ENCODE measurements around the gene STPG2. TPM values are rescaled to one million over a fixed set of nuclear protein-coding genes. Genes with fewer than 3 reads are reported as not detected.

The STPG2 gene
- total RNA-seq: 1 to 10 TPM in 1 of 2 donors, under 1 TPM in 1; 0.77 to 1.1 TPM

DNA sequence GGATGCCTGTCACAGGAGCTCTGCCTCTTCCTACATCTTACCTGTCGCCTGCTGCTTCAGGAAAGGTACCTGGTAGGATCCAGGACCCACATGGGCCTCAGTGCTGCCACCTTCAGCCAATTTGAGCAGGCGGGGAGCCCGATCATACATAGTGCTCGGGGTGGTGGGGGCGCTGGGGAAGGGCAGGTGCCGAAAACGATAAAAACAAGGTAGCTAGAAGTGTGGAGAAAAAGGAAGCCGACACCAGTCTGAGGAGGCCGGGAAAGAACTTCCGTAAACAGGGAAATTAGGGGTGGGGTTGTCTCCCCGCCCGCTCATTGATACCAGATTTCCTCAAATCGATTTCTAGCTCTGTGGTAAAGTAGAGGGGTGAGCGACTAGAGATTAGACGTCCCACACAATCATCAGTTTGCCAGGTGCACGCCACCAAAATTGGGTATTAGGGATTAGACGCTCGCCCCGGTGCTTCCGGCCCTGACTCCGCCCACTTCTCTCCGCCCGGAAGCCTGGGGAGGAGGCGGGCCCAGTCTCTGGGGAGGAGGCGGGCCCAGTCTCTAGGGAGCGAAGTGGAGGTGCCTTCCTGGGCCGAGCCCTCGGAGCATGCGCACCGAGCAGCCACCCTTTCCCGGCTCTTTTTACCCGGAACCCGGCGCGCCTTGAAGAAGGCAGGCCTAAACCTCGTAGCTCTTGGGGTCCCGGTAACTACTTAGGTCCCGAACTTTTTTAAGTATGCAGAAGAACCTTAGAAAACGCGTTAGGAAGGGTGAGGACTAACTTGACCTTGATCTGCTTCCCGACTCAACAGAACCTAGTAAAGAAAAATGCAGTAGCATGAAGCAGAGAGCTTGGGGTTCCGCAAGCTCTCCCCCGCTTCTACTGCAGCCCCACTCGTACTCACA is at the start of gene STPG2:
STPG2 (minus strand) TSS at position 476 of the 899 bp plus-strand sequence.
- intact Hi-C loops (cut with DNase I): loop anchor here (5.0 kb wide), 1 partner anchor 119 kb away; the partner anchor contains the start of gene RAP1GDS1
- Histone ChIP-seq H3K4me3 (peak within 1 kb of the TSS; percentile 46 to 60), H3K27ac (peak within 1 kb of the TSS; percentile 90 to 92), H3K9me3 (no peaks in the 10 kb centered on the region), H3K27me3 (replicated peaks; ENCODE audit: insufficient read depth) (no peaks in the 10 kb centered on the region), H3K36me3 (no peaks in the 10 kb centered on the region), H3K4me1 (replicated peaks) (no peaks in the 10 kb centered on the region)
- DNase-seq (ENCODE audit: low spot score): peak; percentile 88
- 5% methylated on average over 44 of the region's 44 CpGs for WGBS
- TF ChIP-seq POLR2AphosphoS5 (IDR thresholded peaks at IDR 0.05): peak; percentile 84
- peak; percentile 41 for TF ChIP-seq POLR2A (IDR thresholded peaks at IDR 0.05)
- peak in 3 of 4 experiments; percentile 37 to 50 (median 43) for TF ChIP-seq CTCF (IDR thresholded peaks at IDR 0.05)

DNA sequence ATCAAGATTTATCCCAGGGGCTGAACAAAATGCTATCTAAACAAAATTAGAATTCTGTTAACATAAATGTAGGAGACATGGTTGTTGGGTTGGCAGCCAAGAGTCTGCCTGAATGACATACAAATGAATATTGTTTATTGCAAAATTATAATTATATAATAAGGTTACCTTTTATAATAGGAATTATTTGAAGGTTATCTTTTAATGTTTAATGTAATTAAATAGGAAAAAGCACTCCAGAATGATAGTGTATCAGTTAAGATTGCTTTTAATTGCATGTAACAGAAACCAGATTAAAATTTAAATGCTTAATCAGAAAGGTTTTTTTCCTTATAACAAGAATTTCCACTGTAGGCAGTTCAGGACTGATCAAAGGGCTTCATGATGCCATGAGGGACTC is 42.0 kb upstream of the STPG2 start:
- Histone ChIP-seq H3K27me3 (replicated peaks; ENCODE audit: insufficient read depth) (no peaks in the 10 kb centered on the region), H3K36me3 (no peaks in the 10 kb centered on the region), H3K27ac (no peak overlapping the region), H3K4me3 (no peak overlapping the region), H3K9me3 (no peaks in the 10 kb centered on the region), H3K4me1 (replicated peaks) (no peaks in the 10 kb centered on the region)
- no peak for DNase-seq (ENCODE audit: low spot score)
- intact Hi-C loops (cut with DNase I): no loop called here
- TF ChIP-seq POLR2A (IDR thresholded peaks at IDR 0.05) (no peak), CTCF (IDR thresholded peaks at IDR 0.05) (no peak), POLR2AphosphoS5 (IDR thresholded peaks at IDR 0.05) (no peak)

DNA sequence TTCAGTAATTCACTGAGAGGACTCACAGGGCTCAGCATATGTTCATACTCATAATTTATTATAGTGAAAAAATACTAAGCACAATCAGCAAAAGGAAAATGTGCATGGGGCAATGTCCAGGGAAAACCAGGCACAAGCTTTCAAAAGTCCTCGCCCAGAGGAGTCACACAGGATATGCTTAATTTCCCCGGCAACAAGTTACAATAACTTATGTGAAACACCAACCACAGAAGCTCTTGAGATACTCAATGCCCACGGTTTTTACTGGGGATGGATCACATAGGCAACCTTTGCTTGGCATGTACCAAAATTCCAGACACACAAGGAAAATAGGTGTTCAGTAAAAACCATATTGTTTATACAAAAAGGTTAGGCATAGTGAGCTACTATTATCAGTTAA is 38.5 kb upstream of the STPG2 start:
- Histone ChIP-seq H3K36me3 (no peaks in the 10 kb centered on the region), H3K9me3 (no peaks in the 10 kb centered on the region), H3K27me3 (replicated peaks; ENCODE audit: insufficient read depth) (no peaks in the 10 kb centered on the region), H3K4me3 (no peak overlapping the region), H3K4me1 (replicated peaks) (no peaks in the 10 kb centered on the region), H3K27ac (no peak overlapping the region)
- no peak for DNase-seq (ENCODE audit: low spot score)
- WGBS: 72% methylated on average over 3 of the region's 3 CpGs
- intact Hi-C loops (cut with DNase I): no loop called here
- TF ChIP-seq POLR2AphosphoS5 (IDR thresholded peaks at IDR 0.05): no peak

- H3K36me3 ChIP-seq: no peaks in the 10 kb centered on the region
- no peaks in the 10 kb centered on the region for H3K9me3 ChIP-seq
- no peaks in the 10 kb centered on the region for H3K27me3 ChIP-seq (replicated peaks; ENCODE audit: insufficient read depth)
- H3K4me1 ChIP-seq (replicated peaks): no peaks in the 10 kb centered on the region
- DNase-seq (ENCODE audit: low spot score): no peak
- no peak overlapping the region for H3K27ac ChIP-seq
- H3K4me3 ChIP-seq: no peak overlapping the region
- intact Hi-C loops (cut with DNase I): no loop called here
- TF ChIP-seq CTCF (IDR thresholded peaks at IDR 0.05) (no peak), POLR2AphosphoS5 (IDR thresholded peaks at IDR 0.05) (no peak), POLR2A (IDR thresholded peaks at IDR 0.05) (no peak)
Observed at GRCh38 chr4:98179951-98180350, 36.7 kb upstream of the STPG2 start.

- Histone ChIP-seq H3K4me1 (replicated peaks) (no peaks in the 10 kb centered on the region), H3K36me3 (no peaks in the 10 kb centered on the region), H3K9me3 (no peaks in the 10 kb centered on the region), H3K4me3 (no peak overlapping the region), H3K27ac (no peak overlapping the region), H3K27me3 (replicated peaks; ENCODE audit: insufficient read depth) (no peaks in the 10 kb centered on the region)
- TF ChIP-seq POLR2AphosphoS5 (IDR thresholded peaks at IDR 0.05) (no peak), POLR2A (IDR thresholded peaks at IDR 0.05) (no peak), CTCF (IDR thresholded peaks at IDR 0.05) (no peak)
- DNase-seq (ENCODE audit: low spot score): no peak
- intact Hi-C loops (cut with DNase I): no loop called here
- WGBS: 79% methylated on average over 2 of the region's 2 CpGs
Observed at GRCh38 chr4:98176531-98176930, 33.3 kb upstream of the STPG2 start.

All from prostate gland (tissue), 2 donors.